Right lobe of liver (tissue), 6 donors: Measurements from ENCODE around the gene C14orf132. TPM values are rescaled to one million over a fixed set of nuclear protein-coding genes. Genes with fewer than 3 reads are reported as not detected.

ENCODE experiments used
- ATAC-seq, 4 donors: fragments of 200-7000 bp; cut with Tn5 transposase; one replicate each; pipeline ENCODE4 v1.9.1; 2020; ENCODE audit warnings: mild to moderate bottlenecking in 4 of 4, moderate library complexity in 4 of 4
- DNase-seq, 3 donors: peaks; one replicate each; pipeline ENCODE4 v3.0.0-alpha.2; 2020
- H3K27ac ChIP-seq, 3 donors: fragments of 200-600 bp; one replicate each; pipeline ENCODE4 v1.8.0; 2022
- H3K27me3 ChIP-seq, 2 donors: fragments of 200-600 bp; one replicate each; pipeline ENCODE4 v1.8.0; 2022
- H3K36me3 ChIP-seq, 4 donors: fragments of 200-600 bp; sonication (generic) in 1 of 4; one replicate each; pipeline versions ENCODE4 v1.5.1 to v1.8.0; 2017 to 2022; ENCODE audit warnings: control low read depth in 1 of 4
- H3K4me1 ChIP-seq, 4 donors: fragments of 200-600 bp; sonication (generic) in 1 of 4; one replicate each; pipeline versions ENCODE4 v1.5.1 to v1.8.0; 2017 to 2022; ENCODE audit warnings: control low read depth in 1 of 4
- H3K4me3 ChIP-seq, 3 donors: fragments of 200-600 bp; one replicate each; pipeline ENCODE4 v1.8.0; 2022
- H3K9me3 ChIP-seq, 4 donors: fragments of 200-600 bp; sonication (generic) in 1 of 4; one replicate each; pipeline versions ENCODE4 v1.5.1 to v1.8.0; 2017 to 2022; ENCODE audit warnings: control low read depth in 1 of 4
- POLR2A ChIP-seq: fragments of 450-650 bp; IDR thresholded peaks from one replicate; pipeline ENCODE4 v1.6.1; 2017; ENCODE audit warnings: antibody characterized with exemption, mild to moderate bottlenecking
- WGBS: methylation state at CpG from one replicate; pipeline ENCODE4 v1.1.6; 2018; ENCODE audit warnings: low coverage, low lambda C conversion rate; ENCODE audit not compliant: insufficient coverage; ENCODE audit errors: missing lambda C conversion rate; 5-methylcytosine and 5-hydroxymethylcytosine counted together
- intact Hi-C, 2 donors: fragments of 100-400 bp; cut with DNase I; formaldehyde crosslinking; loops; one replicate each; pipeline versions ENCODE4 v1.11.2 to v1.14.1; 2022
- total RNA-seq, 6 experiments: library from RNA; depleted of rRNA in 2 of 6; stranded (reverse); fragments of >200 nt in 2 of 6; fragmentation: NEBNext Ultra II Directional in 3 of 6; extraction: Animal tissue kit (Norgen Biotek cat#: 25700) in 3 of 6; gene quantifications; one replicate each; pipeline versions ENCODE4 v1.1.0 to v1.2.4, GENCODE V29; 2016 to 2023
- TF ChIP-seq, protein P1 (sequence below), 4 donors: fragments of 200-600 bp in 3 of 4; fragments of 450-650 bp in 1 of 4; IDR thresholded peaks; one replicate each; pipeline versions ENCODE4 v1.5.1 to v1.8.0; 2016 to 2022; ENCODE audit warnings: antibody characterized with exemption in 4 of 4, mild to moderate bottlenecking in 2 of 4
- donor health status: DM: no; HTN: yes; CAD: no.
- donor health status: DM: no; HTN: no; CAD: no.
- donor health status: DM: no; HTN: no; CAD: no.
- donor health status: DM: no; HTN: yes; CAD: no.
- donor health status: DM: no; HTN: yes; CAD: no.

Gene C14orf132
- total RNA-seq, 6 experiments from 2014 or later: 1.7 to 6.9 (median 3.3) TPM

DNA sequence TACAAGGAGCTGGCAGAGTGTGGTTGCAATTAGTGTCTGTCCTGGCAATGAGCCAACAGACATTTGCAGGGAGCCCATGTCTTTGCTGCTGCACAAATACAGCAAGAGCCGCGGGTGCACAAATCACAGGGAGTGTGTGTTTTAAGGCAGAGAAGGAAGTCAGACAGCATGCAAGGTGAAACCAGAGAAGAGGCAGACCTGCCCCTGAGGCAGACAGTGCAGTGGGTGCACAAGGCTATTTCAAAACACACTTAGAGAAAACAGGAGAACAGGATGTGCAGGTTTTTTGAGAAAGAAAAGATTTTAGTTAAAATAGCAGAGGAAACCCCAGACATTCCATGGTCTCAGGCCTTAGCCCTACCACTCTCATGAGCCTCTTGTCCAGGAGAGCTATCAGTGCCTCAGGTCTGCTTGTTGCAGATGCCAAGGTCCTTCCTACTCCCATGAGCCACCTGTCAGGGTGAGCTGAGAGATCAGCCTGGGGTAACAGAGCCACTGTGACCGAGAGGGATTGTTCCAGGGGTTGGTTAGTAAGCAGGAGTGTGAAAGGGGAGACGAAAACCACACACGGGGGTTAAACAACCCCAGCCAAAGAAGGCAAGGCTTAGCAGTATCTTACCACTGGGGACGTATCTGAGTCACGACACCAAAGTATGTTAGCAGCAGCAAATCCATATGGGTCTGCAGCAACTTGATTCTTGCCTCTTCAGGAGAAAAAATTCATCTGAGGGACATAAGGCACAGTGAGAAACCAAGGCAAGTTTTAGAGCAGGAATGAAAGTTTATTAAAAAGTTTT is 78.1 kb downstream of the C14orf132 start:
- DNase-seq: no peak

DNA sequence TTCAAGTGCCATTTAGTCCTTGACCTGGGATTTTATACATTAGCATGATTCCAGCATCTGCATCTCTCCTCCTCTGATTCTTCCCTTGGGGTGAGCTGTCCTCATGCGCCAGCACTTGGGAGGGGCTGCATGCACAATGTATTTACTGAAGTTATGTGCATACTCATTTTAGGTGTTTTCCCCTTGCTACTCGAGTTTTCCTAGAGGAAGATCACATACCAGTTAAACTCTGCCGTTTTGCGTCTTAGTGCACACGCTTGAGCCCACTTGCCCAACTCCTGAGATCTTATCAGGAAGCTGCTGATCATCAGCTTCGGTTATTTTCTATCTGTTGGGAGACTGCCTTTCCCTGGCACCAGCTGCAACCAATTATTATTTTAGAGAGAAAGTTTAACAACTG is 78.8 kb downstream of the C14orf132 start:
- Histone ChIP-seq H3K27me3 (no peaks in the 10 kb centered on the region), H3K4me1 (no peaks in the 10 kb centered on the region), H3K4me3 (no peak overlapping the region), H3K27ac (no peak overlapping the region), H3K9me3 (no peaks in the 10 kb centered on the region), H3K36me3 (no peaks in the 10 kb centered on the region)
- WGBS: 59% methylated on average over 5 of the region's 6 CpGs
- no peak for ATAC-seq
- TF ChIP-seq, protein P1, sequence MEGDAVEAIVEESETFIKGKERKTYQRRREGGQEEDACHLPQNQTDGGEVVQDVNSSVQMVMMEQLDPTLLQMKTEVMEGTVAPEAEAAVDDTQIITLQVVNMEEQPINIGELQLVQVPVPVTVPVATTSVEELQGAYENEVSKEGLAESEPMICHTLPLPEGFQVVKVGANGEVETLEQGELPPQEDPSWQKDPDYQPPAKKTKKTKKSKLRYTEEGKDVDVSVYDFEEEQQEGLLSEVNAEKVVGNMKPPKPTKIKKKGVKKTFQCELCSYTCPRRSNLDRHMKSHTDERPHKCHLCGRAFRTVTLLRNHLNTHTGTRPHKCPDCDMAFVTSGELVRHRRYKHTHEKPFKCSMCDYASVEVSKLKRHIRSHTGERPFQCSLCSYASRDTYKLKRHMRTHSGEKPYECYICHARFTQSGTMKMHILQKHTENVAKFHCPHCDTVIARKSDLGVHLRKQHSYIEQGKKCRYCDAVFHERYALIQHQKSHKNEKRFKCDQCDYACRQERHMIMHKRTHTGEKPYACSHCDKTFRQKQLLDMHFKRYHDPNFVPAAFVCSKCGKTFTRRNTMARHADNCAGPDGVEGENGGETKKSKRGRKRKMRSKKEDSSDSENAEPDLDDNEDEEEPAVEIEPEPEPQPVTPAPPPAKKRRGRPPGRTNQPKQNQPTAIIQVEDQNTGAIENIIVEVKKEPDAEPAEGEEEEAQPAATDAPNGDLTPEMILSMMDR (IDR thresholded peaks at IDR 0.05): no peak
- TF ChIP-seq POLR2A: no peak
- DNase-seq: no peak
- intact Hi-C loops: no loop called here

More for the DNA sequence above, 78.1 kb downstream of the C14orf132 start:
- no peaks in the 10 kb centered on the region for H3K4me1 ChIP-seq
- no peak for TF ChIP-seq POLR2A
- TF ChIP-seq, protein P1 (IDR thresholded peaks at IDR 0.05): no peak
- no peaks in the 10 kb centered on the region for H3K9me3 ChIP-seq
- intact Hi-C loops: no loop called here
- H3K4me3 ChIP-seq: no peak overlapping the region
- no peaks in the 10 kb centered on the region for H3K27me3 ChIP-seq
- H3K27ac ChIP-seq: no peak overlapping the region
- no peaks in the 10 kb centered on the region for H3K36me3 ChIP-seq
- no peak for ATAC-seq
- 63% methylated on average over 4 of the region's 7 CpGs for WGBS

DNA sequence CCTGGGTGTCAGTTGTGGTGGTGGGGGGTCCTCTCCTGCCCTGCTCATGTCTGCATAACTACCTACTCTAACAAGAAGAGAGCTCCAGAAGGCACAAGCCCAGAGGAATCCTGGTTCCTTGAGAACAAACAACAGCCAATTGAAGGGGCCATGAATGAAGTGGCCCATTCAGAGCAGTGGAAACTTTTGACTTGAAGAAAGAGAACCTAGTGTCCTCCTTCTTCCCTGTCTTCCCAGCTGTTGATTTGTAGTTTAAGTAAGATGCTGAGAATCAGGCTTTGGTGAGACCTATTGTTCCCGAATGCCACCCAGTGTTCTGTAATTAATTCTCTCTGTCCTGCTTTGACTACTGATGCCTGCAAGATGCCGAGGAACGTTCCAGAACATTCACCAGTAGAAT is 79.2 kb downstream of the C14orf132 start:
- no peak for DNase-seq
- ATAC-seq: no peak
- 68% methylated on average over 3 of the region's 3 CpGs for WGBS
- no peak overlapping the region for H3K4me3 ChIP-seq
- TF ChIP-seq POLR2A: no peak
- TF ChIP-seq, protein P1 (IDR thresholded peaks at IDR 0.05): no peak
- no peaks in the 10 kb centered on the region for H3K27me3 ChIP-seq
- no peak overlapping the region for H3K27ac ChIP-seq
- no peaks in the 10 kb centered on the region for H3K36me3 ChIP-seq
- no peaks in the 10 kb centered on the region for H3K9me3 ChIP-seq
- no peaks in the 10 kb centered on the region for H3K4me1 ChIP-seq
- intact Hi-C loops: no loop called here

DNA sequence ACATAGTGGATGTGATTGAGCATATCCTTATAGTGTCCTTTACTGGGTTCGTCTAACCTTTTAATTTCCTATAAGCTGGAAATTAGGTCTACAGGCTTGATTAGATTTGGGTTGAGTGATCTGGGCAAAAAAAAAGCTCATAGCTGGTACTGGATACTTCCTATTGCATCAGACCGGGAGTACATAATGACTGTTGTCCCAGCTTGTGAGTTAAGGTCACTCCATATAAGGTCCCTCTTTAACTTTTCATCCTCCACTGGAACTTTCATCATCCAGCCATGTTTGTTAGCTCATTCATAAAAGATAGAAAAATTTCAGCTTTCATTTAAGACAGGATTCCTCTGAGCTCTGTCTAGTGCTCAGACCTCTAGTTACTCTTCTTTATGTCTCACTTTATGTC is 80.8 kb downstream of the C14orf132 start:
- no peaks in the 10 kb centered on the region for H3K4me1 ChIP-seq

More for the DNA sequence above, 80.8 kb downstream of the C14orf132 start:
- H3K4me3 ChIP-seq: no peak overlapping the region
- intact Hi-C loops: no loop called here
- H3K27me3 ChIP-seq: no peaks in the 10 kb centered on the region
- no peaks in the 10 kb centered on the region for H3K9me3 ChIP-seq
- WGBS: 43% methylated on average over 1 of the region's 2 CpGs
- ATAC-seq (peak in 1 of 4 donors; percentile 61), DNase-seq (no peak)
- no peaks in the 10 kb centered on the region for H3K36me3 ChIP-seq
- TF ChIP-seq, protein P1 (IDR thresholded peaks at IDR 0.05): no peak
- TF ChIP-seq POLR2A: no peak
- H3K27ac ChIP-seq: no peak overlapping the region
